Measurements from ENCODE around the gene WNT7A. TPM values are rescaled to one million over a fixed set of nuclear protein-coding genes. Genes with fewer than 3 reads are reported as not detected.

The WNT7A gene
- total RNA-seq, 1 donor from 2014 or later: 1.0 TPM

DNA sequence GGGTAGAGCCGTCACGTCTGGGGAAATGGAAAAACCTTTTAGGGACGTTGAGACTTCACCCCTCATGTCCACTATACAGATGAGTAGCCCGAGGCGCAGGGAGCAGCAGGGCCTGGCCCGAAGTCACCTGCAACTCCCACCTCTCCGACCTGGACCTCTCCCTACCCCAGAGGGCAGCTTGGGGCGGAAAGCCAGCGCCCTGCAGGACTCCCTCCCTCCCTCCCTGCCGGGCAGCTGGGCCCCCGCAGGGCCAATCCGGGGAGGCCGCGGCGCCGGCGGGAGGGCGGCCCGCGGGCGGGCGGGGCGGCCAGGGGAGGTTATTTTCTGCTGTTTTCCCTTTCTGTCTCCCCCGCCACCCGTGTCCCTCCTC is 2.0 kb downstream of the WNT7A start:
- no peak for DNase-seq (ENCODE audit: low spot score in 2 of 2, unreplicated experiment in 2 of 2)
- Mint-ChIP-seq H3K4me3 (peak overlapping the region; percentile 62), H3K27me3 (ENCODE audit: low read depth) (peaks cover 92% of the 10 kb centered on the region), H3K36me3 (no peaks in the 10 kb centered on the region), H3K27ac (no peak overlapping the region), H3K9me3 (no peaks in the 10 kb centered on the region), H3K4me1 (peaks cover 7% of the 10 kb centered on the region)
- TF ChIP-seq, protein P1, sequence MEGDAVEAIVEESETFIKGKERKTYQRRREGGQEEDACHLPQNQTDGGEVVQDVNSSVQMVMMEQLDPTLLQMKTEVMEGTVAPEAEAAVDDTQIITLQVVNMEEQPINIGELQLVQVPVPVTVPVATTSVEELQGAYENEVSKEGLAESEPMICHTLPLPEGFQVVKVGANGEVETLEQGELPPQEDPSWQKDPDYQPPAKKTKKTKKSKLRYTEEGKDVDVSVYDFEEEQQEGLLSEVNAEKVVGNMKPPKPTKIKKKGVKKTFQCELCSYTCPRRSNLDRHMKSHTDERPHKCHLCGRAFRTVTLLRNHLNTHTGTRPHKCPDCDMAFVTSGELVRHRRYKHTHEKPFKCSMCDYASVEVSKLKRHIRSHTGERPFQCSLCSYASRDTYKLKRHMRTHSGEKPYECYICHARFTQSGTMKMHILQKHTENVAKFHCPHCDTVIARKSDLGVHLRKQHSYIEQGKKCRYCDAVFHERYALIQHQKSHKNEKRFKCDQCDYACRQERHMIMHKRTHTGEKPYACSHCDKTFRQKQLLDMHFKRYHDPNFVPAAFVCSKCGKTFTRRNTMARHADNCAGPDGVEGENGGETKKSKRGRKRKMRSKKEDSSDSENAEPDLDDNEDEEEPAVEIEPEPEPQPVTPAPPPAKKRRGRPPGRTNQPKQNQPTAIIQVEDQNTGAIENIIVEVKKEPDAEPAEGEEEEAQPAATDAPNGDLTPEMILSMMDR (IDR thresholded peaks at IDR 0.05; ENCODE audit: unreplicated experiment): no peak

DNA sequence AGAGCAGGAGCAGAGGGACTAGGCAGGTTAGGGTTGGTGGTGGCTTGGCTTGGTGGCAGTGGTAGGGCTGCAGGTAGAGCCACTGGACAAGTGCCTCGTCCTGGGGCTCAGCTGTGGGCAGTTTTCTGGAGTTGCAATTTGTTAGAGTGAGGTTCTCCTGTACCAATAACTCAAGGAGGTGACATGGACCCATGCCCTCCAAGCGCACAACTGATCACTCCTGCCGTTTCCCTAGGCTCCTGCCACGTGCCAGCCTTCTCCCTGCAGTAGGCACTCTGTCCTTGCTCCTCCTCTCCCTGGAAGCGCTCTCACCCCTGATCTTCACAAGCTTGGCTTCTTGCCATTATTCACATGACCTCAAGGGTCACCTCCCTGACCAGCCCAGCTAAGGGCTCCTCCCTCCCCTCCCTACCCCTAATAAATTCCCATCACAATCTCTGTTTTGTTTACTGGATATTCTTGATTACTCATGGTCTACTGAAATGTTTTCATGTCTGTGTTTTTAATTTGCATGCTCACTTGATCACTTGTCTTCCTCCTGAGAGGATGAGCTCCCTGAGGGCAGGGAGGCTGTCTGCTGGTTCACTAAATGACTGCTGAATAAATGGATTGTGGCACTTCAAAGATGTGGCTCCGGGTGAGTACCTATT is 3.3 kb downstream of the WNT7A start:
- Mint-ChIP-seq H3K4me3 (no peak overlapping the region), H3K27ac (no peak overlapping the region), H3K36me3 (peaks cover 2% of the 10 kb centered on the region), H3K9me3 (no peaks in the 10 kb centered on the region), H3K4me1 (peaks cover 7% of the 10 kb centered on the region), H3K27me3 (ENCODE audit: low read depth) (peaks cover 90% of the 10 kb centered on the region)
- TF ChIP-seq, protein P1 (IDR thresholded peaks at IDR 0.05; ENCODE audit: unreplicated experiment): no peak
- no peak for DNase-seq (ENCODE audit: low spot score in 2 of 2, unreplicated experiment in 2 of 2)

DNA sequence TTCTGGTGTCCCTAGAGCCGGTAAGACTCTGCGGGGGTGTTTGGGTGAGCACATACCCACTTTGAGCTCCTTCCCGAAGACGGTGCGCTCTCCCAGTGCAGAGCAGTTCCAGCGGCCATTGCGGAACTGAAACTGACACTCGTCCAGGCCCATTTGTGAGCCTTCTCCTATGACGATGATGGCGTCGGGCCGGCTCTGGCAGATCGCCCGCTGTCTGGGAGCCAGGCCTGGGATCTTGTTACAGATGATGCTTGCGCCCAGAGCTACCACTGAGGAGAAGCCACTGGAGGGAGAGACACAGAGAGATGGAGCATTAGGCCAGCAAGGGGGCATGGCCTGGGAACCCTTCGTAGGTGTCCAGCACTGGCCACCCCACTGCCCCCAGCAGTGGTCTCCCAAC is 5.0 kb downstream of the WNT7A start:
- Mint-ChIP-seq H3K4me3 (no peak overlapping the region), H3K36me3 (peaks cover 2% of the 10 kb centered on the region), H3K27me3 (ENCODE audit: low read depth) (peaks cover 84% of the 10 kb centered on the region), H3K4me1 (peaks cover 7% of the 10 kb centered on the region), H3K9me3 (no peaks in the 10 kb centered on the region), H3K27ac (no peak overlapping the region)
- TF ChIP-seq, protein P1 (IDR thresholded peaks at IDR 0.05; ENCODE audit: unreplicated experiment): no peak
- DNase-seq (ENCODE audit: low spot score in 2 of 2, unreplicated experiment in 2 of 2): no peak

DNA sequence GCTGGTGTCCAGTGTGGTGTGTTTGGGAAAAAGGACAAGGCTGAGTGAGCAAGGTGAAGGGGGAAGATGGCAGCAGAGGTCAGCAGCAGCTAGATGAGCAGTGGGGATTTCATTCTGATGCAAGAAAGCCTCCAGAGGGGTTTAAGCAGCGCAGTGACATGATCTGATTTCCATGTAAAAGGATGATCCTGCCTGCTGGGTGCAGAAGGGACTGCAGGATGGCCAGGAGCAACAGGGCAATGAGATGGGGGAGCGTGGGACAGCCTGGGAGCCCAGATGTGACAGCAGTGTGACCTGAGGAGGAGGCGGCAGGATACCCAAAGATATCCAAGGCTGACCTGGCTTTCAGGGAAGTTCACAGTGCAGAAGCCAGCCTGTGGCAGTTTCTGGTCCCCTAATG is 6.1 kb downstream of the WNT7A start:
- no peak overlapping the region for H3K4me3 Mint-ChIP-seq
- no peak overlapping the region for H3K27ac Mint-ChIP-seq
- TF ChIP-seq, protein P1 (IDR thresholded peaks at IDR 0.05; ENCODE audit: unreplicated experiment): no peak
- DNase-seq (ENCODE audit: low spot score in 2 of 2, unreplicated experiment in 2 of 2): no peak
- no peaks in the 10 kb centered on the region for H3K9me3 Mint-ChIP-seq
- peaks cover 83% of the 10 kb centered on the region for H3K27me3 Mint-ChIP-seq (ENCODE audit: low read depth)
- H3K4me1 Mint-ChIP-seq: peaks cover 3% of the 10 kb centered on the region
- peaks cover 2% of the 10 kb centered on the region for H3K36me3 Mint-ChIP-seq

DNA sequence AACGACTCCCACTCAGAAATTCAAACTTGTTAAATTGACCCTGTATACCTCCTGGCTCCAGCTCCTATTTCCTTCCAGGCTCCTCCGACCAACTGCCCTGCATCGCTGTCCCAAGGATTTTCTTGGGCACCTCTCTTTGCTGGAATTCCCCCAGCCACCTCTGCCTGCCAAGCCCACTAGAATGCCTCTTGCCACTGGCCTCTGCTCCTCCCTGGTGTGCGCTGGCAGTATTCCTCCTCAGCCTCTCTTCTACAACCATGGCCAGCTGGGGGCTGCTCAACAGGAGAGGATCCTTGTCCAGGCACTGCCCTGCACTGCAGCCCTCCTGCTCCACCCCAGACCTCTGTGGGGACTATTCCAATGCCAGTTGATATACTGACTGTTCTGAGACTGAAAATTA is 7.4 kb downstream of the WNT7A start:
- TF ChIP-seq, protein P1 (IDR thresholded peaks at IDR 0.05; ENCODE audit: unreplicated experiment): no peak
- Mint-ChIP-seq H3K27ac (no peak overlapping the region), H3K4me1 (no peaks in the 10 kb centered on the region), H3K9me3 (no peaks in the 10 kb centered on the region), H3K4me3 (no peak overlapping the region), H3K27me3 (ENCODE audit: low read depth) (peaks cover 82% of the 10 kb centered on the region), H3K36me3 (peaks cover 2% of the 10 kb centered on the region)
- no peak for DNase-seq (ENCODE audit: low spot score in 2 of 2, unreplicated experiment in 2 of 2)

GRCh38 chr3:13871791-13872190 is 8.1 kb downstream of the WNT7A start:
- no peak overlapping the region for H3K4me3 Mint-ChIP-seq
- no peaks in the 10 kb centered on the region for H3K9me3 Mint-ChIP-seq
- H3K27ac Mint-ChIP-seq: no peak overlapping the region
- peaks cover 81% of the 10 kb centered on the region for H3K27me3 Mint-ChIP-seq (ENCODE audit: low read depth)
- TF ChIP-seq, protein P1 (IDR thresholded peaks at IDR 0.05; ENCODE audit: unreplicated experiment): no peak
- no peak for DNase-seq (ENCODE audit: low spot score in 2 of 2, unreplicated experiment in 2 of 2)
- H3K36me3 Mint-ChIP-seq: peaks cover 2% of the 10 kb centered on the region
- H3K4me1 Mint-ChIP-seq: no peaks in the 10 kb centered on the region

Measured in mesothelial cell of epicardium (in vitro differentiated cells).